Measurements from ENCODE around the gene MAML2. TPM values are rescaled to one million over a fixed set of nuclear protein-coding genes. Genes with fewer than 3 reads are reported as not detected.

MAML2 gene
- total and polyA plus RNA-seq, 2 donors, result 7.9 to 9.8 TPM

DNA sequence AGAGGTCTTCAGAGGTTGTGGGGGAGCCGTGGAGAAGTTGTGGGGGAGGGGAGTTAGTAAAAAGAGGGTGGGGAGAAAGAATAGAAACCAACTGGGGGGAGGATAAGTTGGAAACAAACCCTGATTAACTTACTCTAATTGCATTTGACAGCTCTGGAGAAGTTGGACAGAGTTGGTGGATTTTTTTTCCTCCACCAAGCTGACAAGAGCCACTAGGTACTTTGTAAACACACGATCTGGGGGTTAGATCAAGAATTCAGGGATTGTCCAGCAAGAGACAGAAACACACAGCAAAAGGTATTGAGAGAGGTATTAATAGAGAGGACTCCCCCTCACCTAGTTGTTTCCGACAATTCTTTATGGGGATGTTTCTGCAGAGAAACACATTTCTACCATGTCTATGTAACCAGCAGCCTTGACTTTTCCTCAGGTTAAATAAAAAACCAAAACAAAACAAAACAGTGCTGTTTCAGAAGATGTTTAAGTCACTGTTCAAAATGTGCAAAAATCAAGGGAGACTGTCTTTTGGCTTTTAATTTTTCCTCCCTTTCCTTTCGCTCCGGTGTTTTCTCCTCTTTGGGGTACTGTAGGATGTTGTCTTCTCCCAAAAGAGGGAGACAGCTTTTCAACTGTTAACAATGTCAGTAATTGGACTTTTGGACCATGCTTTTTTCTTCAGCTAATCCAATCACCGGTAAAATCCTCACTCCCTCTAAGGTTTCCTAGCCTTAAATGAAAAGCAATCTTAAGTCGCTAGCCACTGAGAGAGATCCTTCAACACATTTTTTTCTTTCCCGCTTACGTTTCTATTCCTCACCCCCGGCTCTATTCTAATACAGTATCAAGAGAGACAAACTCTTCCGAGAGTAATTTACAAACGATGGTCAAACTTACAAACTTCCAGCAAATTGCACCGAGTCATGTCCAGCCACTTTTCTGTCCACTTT is 708 bp downstream of the MAML2 start:
- Histone ChIP-seq H3K27me3 (ENCODE audit: control insufficient read depth in 2 of 2, insufficient read depth in 1 of 2, low read length in 1 of 2) (no peaks in the 10 kb centered on the region), H3K4me1 (ENCODE audit: control insufficient read depth in 2 of 2, insufficient read depth in 2 of 2, low read length in 2 of 2) (peaks cover 29 to 41% of the 10 kb centered on the region in 2 donors), H3K4me3 (ENCODE audit: low read length in 2 of 2) (peak overlapping the region; percentile 83 to 96), H3K27ac (ENCODE audit: low read depth in 1 of 2, low read length in 1 of 2) (peak overlapping the region; percentile 78 to 84), H3K9me3 (ENCODE audit: control insufficient read depth in 2 of 2, insufficient read depth in 1 of 2, low read length in 1 of 2) (no peaks in the 10 kb centered on the region), H3K36me3 (ENCODE audit: control insufficient read depth in 2 of 2, insufficient read depth in 2 of 2, low read length in 1 of 2) (peaks cover 0 to 3% of the 10 kb centered on the region in 2 donors)
- DNase-seq (ENCODE audit: low read depth in 6 of 9, low spot score in 9 of 9), result peak in 2 of 9 donors; percentile 18 to 23
- 3% methylated on average over 13 of the region's 13 CpGs for WGBS

- H3K27ac ChIP-seq (ENCODE audit: low read depth in 1 of 2, low read length in 1 of 2), result peak overlapping the region; percentile 53 to 78
- no peaks in the 10 kb centered on the region for H3K27me3 ChIP-seq (ENCODE audit: control insufficient read depth in 2 of 2, insufficient read depth in 1 of 2, low read length in 1 of 2)
- peak in 3 of 9 donors; percentile 27 to 60 (median 31) for DNase-seq (ENCODE audit: low read depth in 6 of 9, low spot score in 9 of 9)
- peaks cover 31 to 41% of the 10 kb centered on the region in 2 donors for H3K4me1 ChIP-seq (ENCODE audit: control insufficient read depth in 2 of 2, insufficient read depth in 2 of 2, low read length in 2 of 2)
- peaks cover 0 to 3% of the 10 kb centered on the region in 2 donors for H3K36me3 ChIP-seq (ENCODE audit: control insufficient read depth in 2 of 2, insufficient read depth in 2 of 2, low read length in 1 of 2)
- peak overlapping the region; percentile 83 to 96 for H3K4me3 ChIP-seq (ENCODE audit: low read length in 2 of 2)
- no peaks in the 10 kb centered on the region for H3K9me3 ChIP-seq (ENCODE audit: control insufficient read depth in 2 of 2, insufficient read depth in 1 of 2, low read length in 1 of 2)
- 49% methylated on average over 26 of the region's 26 CpGs for WGBS
Measured at GRCh38 chr11:96341211-96342013, 1.6 kb downstream of the MAML2 start.

- peaks cover 33 to 41% of the 10 kb centered on the region in 2 donors for H3K4me1 ChIP-seq (ENCODE audit: control insufficient read depth in 2 of 2, insufficient read depth in 2 of 2, low read length in 2 of 2)
- WGBS, result 87% methylated on average over 4 of the region's 4 CpGs
- no peaks in the 10 kb centered on the region for H3K27me3 ChIP-seq (ENCODE audit: control insufficient read depth in 2 of 2, insufficient read depth in 1 of 2, low read length in 1 of 2)
- H3K36me3 ChIP-seq (ENCODE audit: control insufficient read depth in 2 of 2, insufficient read depth in 2 of 2, low read length in 1 of 2), result peaks cover 0 to 3% of the 10 kb centered on the region in 2 donors
- H3K4me3 ChIP-seq (ENCODE audit: low read length in 2 of 2), result peak overlapping the region; percentile 27 to 96
- no peaks in the 10 kb centered on the region for H3K9me3 ChIP-seq (ENCODE audit: control insufficient read depth in 2 of 2, insufficient read depth in 1 of 2, low read length in 1 of 2)
- H3K27ac ChIP-seq (ENCODE audit: low read depth in 1 of 2, low read length in 1 of 2), result peak overlapping the region in 1 of 2 donors; percentile 78
- DNase-seq (ENCODE audit: low read depth in 6 of 9, low spot score in 9 of 9), result peak in 1 of 9 donors; percentile 5
Measured at GRCh38 chr11:96340555-96340885, 2.5 kb downstream of the MAML2 start.

- Histone ChIP-seq H3K27me3 (ENCODE audit: control insufficient read depth in 2 of 2, insufficient read depth in 1 of 2, low read length in 1 of 2) (no peaks in the 10 kb centered on the region), H3K36me3 (ENCODE audit: control insufficient read depth in 2 of 2, insufficient read depth in 2 of 2, low read length in 1 of 2) (peaks cover 0 to 3% of the 10 kb centered on the region in 2 donors), H3K27ac (ENCODE audit: low read depth in 1 of 2, low read length in 1 of 2) (peak overlapping the region; percentile 19 to 78), H3K9me3 (ENCODE audit: control insufficient read depth in 2 of 2, insufficient read depth in 1 of 2, low read length in 1 of 2) (no peaks in the 10 kb centered on the region), H3K4me1 (ENCODE audit: control insufficient read depth in 2 of 2, insufficient read depth in 2 of 2, low read length in 2 of 2) (peaks cover 33 to 41% of the 10 kb centered on the region in 2 donors), H3K4me3 (ENCODE audit: low read length in 2 of 2) (peak overlapping the region; percentile 27 to 96)
- DNase-seq (ENCODE audit: low read depth in 6 of 9, low spot score in 9 of 9), result peak in 1 of 9 donors; percentile 20
- WGBS, result 91% methylated on average over 7 of the region's 7 CpGs
Measured at GRCh38 chr11:96339706-96340554, 3.1 kb downstream of the MAML2 start.

DNA sequence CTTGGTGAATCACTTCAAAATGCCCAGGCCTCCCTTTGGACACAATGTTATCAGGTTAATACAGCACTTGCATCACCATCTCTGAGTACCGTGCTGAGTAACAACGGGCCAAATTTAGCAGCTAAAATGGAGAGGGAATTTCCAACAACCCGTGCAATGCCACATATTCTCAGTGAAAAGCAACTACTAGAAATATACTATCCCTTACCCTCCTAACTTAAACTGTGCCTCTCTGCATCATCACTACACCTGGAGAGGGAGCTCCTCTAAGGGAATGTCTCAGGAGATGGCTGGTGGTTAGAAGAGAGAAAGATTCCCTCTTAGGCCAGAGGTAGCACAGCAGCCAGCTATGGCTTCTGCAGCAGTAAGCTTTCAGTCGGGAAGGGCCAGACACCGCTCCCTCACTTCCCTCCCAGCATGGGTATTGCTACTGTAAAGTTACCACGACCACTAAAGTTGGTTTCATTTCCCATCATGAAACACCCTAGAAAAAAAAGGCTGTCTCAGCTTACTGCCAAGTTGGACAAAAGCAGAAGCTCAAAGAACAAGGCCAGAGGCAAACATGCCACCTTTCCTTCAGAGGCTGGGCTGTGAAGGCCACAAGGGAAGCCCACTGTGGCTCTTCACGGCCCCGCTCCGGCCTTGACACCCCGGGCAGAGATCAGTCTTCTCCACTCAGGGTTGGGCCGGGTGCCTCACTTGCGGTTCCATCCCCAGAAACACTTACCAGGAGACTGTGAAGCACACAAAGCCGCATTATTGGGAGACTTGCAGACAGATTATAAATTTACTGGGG is 3.9 kb downstream of the MAML2 start:
- 38% methylated on average over 13 of the region's 13 CpGs for WGBS
- Histone ChIP-seq H3K4me1 (ENCODE audit: control insufficient read depth in 2 of 2, insufficient read depth in 2 of 2, low read length in 2 of 2) (peaks cover 33 to 41% of the 10 kb centered on the region in 2 donors), H3K36me3 (ENCODE audit: control insufficient read depth in 2 of 2, insufficient read depth in 2 of 2, low read length in 1 of 2) (peaks cover 0 to 3% of the 10 kb centered on the region in 2 donors), H3K27me3 (ENCODE audit: control insufficient read depth in 2 of 2, insufficient read depth in 1 of 2, low read length in 1 of 2) (no peaks in the 10 kb centered on the region), H3K4me3 (ENCODE audit: low read length in 2 of 2) (peak overlapping the region; percentile 27 to 96), H3K27ac (ENCODE audit: low read depth in 1 of 2, low read length in 1 of 2) (peak overlapping the region; percentile 6 to 78), H3K9me3 (ENCODE audit: control insufficient read depth in 2 of 2, insufficient read depth in 1 of 2, low read length in 1 of 2) (no peaks in the 10 kb centered on the region)
- DNase-seq (ENCODE audit: low read depth in 6 of 9, low spot score in 9 of 9), result peak in 5 of 9 donors; percentile 25 to 69 (median 27)

DNA sequence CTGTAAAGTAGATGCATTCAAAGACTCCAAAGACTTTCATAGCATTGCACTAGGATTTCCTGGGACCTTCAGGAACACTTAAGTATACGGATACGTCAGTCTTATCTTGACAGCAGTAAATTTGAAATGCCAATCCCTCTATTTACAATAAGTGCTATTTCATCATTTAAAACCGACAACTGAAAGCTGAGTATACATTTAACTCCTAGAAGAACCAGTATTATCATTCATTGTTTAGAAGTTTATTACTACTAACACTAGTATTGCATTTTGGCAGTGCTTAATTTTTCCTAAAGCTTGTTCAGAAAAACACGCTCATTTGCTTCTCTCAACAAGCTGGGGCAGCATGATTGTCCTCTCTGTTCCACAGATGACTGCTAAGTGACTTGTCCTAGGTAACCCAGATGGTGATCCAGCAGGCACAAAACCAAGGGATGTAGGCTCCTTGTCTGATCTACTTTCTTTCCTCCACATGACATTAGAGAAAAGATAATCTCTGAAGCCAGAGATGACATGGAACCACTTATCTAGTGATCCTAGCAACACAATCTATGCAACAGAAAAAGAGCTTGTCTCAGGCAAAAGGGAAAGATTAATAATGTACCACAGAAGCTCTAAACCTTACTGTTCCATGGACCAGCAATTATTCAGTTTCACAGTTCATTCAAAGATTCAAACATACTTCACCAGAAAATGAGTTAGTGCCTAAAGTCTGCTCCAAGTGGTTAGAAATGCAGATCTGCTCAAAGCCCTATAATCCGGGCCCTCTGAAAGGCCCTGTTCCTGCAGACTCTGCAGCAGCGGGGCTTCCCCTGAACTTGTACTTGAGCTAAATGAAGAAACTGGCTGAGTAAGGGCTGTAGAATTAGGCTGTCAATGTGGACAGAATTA is 5.2 kb downstream of the MAML2 start:
- Histone ChIP-seq H3K4me1 (ENCODE audit: control insufficient read depth in 2 of 2, insufficient read depth in 2 of 2, low read length in 2 of 2) (peaks cover 30 to 36% of the 10 kb centered on the region in 2 donors), H3K4me3 (ENCODE audit: low read length in 2 of 2) (no peak overlapping the region), H3K27ac (ENCODE audit: low read depth in 1 of 2, low read length in 1 of 2) (no peak overlapping the region), H3K36me3 (ENCODE audit: control insufficient read depth in 2 of 2, insufficient read depth in 2 of 2, low read length in 1 of 2) (peaks cover 0 to 3% of the 10 kb centered on the region in 2 donors), H3K9me3 (ENCODE audit: control insufficient read depth in 2 of 2, insufficient read depth in 1 of 2, low read length in 1 of 2) (no peaks in the 10 kb centered on the region), H3K27me3 (ENCODE audit: control insufficient read depth in 2 of 2, insufficient read depth in 1 of 2, low read length in 1 of 2) (no peaks in the 10 kb centered on the region)
- peak in 1 of 9 donors; percentile 45 for DNase-seq (ENCODE audit: low read depth in 6 of 9, low spot score in 9 of 9)
- 90% methylated on average over 6 of the region's 6 CpGs for whole genome bisulfite sequencing

DNA sequence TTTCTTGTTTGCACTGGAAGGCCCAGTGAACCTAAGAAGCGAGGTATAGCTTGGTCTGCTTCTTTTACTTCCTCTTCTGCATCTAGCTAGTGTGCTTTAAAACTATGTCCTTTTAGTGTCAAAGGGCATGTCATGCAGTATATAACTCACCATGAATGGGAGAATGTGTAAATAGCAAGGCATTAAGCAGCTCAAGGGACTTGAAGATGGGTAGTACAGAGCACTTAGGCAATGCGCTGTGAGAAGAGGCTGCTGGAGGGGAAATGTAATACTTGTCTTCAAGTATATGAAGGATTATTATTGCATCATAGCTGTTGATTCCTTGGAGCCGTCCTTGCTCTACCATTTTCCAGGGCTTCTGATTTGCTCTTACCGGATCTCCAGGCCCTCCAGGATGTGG is 7.6 kb downstream of the MAML2 start:
- Histone ChIP-seq H3K9me3 (ENCODE audit: control insufficient read depth in 2 of 2, insufficient read depth in 1 of 2, low read length in 1 of 2) (no peaks in the 10 kb centered on the region), H3K27me3 (ENCODE audit: control insufficient read depth in 2 of 2, insufficient read depth in 1 of 2, low read length in 1 of 2) (no peaks in the 10 kb centered on the region), H3K27ac (ENCODE audit: low read depth in 1 of 2, low read length in 1 of 2) (no peak overlapping the region), H3K4me3 (ENCODE audit: low read length in 2 of 2) (no peak overlapping the region), H3K4me1 (ENCODE audit: control insufficient read depth in 2 of 2, insufficient read depth in 2 of 2, low read length in 2 of 2) (peaks cover 20 to 27% of the 10 kb centered on the region in 2 donors), H3K36me3 (ENCODE audit: control insufficient read depth in 2 of 2, insufficient read depth in 2 of 2, low read length in 1 of 2) (peaks cover under 1 to 4% of the 10 kb centered on the region in 2 donors)
- 96% methylated on average over 4 of the region's 4 CpGs for WGBS
- no peak for DNase-seq (ENCODE audit: low read depth in 6 of 9, low spot score in 9 of 9)

All from thymus (tissue), 11 donors.